Upper lobe of left lung (tissue), 6 donors: ENCODE measurements around the gene CIAO2B. TPM values are rescaled to one million over a fixed set of nuclear protein-coding genes. Genes with fewer than 3 reads are reported as not detected.

Source experiments
- ATAC-seq, 2 donors: fragments of 200-7000 bp; cut with Tn5 transposase; one replicate each; pipeline ENCODE4 v1.9.1; 2022; ENCODE audit warnings: mild to moderate bottlenecking in 2 of 2, moderate library complexity in 2 of 2; ENCODE audit not compliant: low FRiP score in 2 of 2
- DNase-seq, 2 donors: peaks; one replicate each; pipeline ENCODE4 v3.0.0-alpha.2; 2019 to 2020
- H3K27ac ChIP-seq, 4 donors: fragments of 200-600 bp; sonication (generic); one replicate each; pipeline ENCODE4 v1.5.1; 2016 to 2019
- H3K27me3 ChIP-seq, 4 donors: fragments of 200-600 bp; sonication (generic); one replicate each; pipeline ENCODE4 v1.5.1; 2017 to 2019
- H3K36me3 ChIP-seq, 4 donors: fragments of 200-600 bp; sonication (generic); one replicate each; pipeline ENCODE4 v1.5.1; 2016 to 2019
- H3K4me1 ChIP-seq, 4 donors: fragments of 200-600 bp; sonication (generic); one replicate each; pipeline ENCODE4 v1.5.1; 2018 to 2019
- H3K4me3 ChIP-seq, 4 donors: fragments of 200-600 bp; sonication (generic); one replicate each; pipeline ENCODE4 v1.5.1; 2017 to 2019; ENCODE audit warnings: mild to moderate bottlenecking in 2 of 4, moderate library complexity in 1 of 4
- H3K9me3 ChIP-seq, 4 donors: fragments of 200-600 bp; sonication (generic); one replicate each; pipeline ENCODE4 v1.5.1; 2018 to 2019
- CTCF ChIP-seq, 6 experiments: fragments of 450-650 bp in 4 of 6; fragments of 200-600 bp in 2 of 6; sonication (generic) in 2 of 6; IDR thresholded peaks; one replicate each; pipeline ENCODE4 v1.5.1; 2016 to 2019; ENCODE audit warnings: antibody characterized with exemption in 6 of 6
- EP300 ChIP-seq, 4 donors: sonication (generic); formaldehyde crosslinking; IDR thresholded peaks; one replicate each; pipeline ENCODE4 v1.5.1; 2017; ENCODE audit warnings: antibody characterized with exemption in 4 of 4, control low read depth in 2 of 4
- POLR2A ChIP-seq, 4 donors: fragments of 450-650 bp; IDR thresholded peaks; one replicate each; pipeline ENCODE4 v1.5.1; 2016 to 2017; ENCODE audit warnings: antibody characterized with exemption in 4 of 4, mild to moderate bottlenecking in 2 of 4
- POLR2AphosphoS5 ChIP-seq, 2 donors: sonication (generic); formaldehyde crosslinking; IDR thresholded peaks; one replicate each; pipeline ENCODE4 v1.5.1; 2017; ENCODE audit warnings: antibody characterized with exemption in 2 of 2
- WGBS, 2 donors: methylation state at CpG; one replicate each; pipeline ENCODE4 v1.1.5; 2017 to 2018; 5-methylcytosine and 5-hydroxymethylcytosine counted together
- total RNA-seq, 6 donors: library from RNA; depleted of rRNA in 4 of 6; stranded (reverse); fragments of >200 nt in 4 of 6; gene quantifications; one replicate each; pipeline versions ENCODE4 v1.1.0 to v1.2.1, GENCODE V29; 2016 to 2021
- donor health status: DM: no; HTN: no; CAD: no; lungs with moderate emphysema.
- donor health status: DM: no; HTN: yes; CAD: no; lungs with severe emphysema.

CIAO2B gene
- total RNA-seq, 6 donors from 2014 or later: 59.6 to 131 (median 73.2) TPM

- Histone ChIP-seq H3K9me3 (no peaks in the 10 kb centered on the region), H3K4me3 (no peak overlapping the region), H3K27me3 (no peaks in the 10 kb centered on the region), H3K36me3 (no peaks in the 10 kb centered on the region), H3K4me1 (peaks cover 0 to 11% (median 8%) of the 10 kb centered on the region in 4 donors), H3K27ac (peak overlapping the region in 2 of 4 donors; percentile 20 to 56)
- peak in 1 of 2 donors; percentile 60 for ATAC-seq
- TF ChIP-seq POLR2A (IDR thresholded peaks at IDR 0.05): no peak
- TF ChIP-seq EP300 (IDR thresholded peaks at IDR 0.05): no peak
- TF ChIP-seq CTCF (IDR thresholded peaks at IDR 0.05): no peak
- no peak for TF ChIP-seq POLR2AphosphoS5 (IDR thresholded peaks at IDR 0.05)
- 18 to 25% methylated on average over 5 of the region's 5 CpGs for WGBS, 2 donors
- peak in 1 of 2 donors; percentile 82 for DNase-seq
Measured at GRCh38 chr16:66961914-66962313, 27.7 kb upstream of the CIAO2B start.

- no peak for TF ChIP-seq EP300 (IDR thresholded peaks at IDR 0.05)
- no peak for TF ChIP-seq POLR2AphosphoS5 (IDR thresholded peaks at IDR 0.05)
- TF ChIP-seq POLR2A (IDR thresholded peaks at IDR 0.05): no peak
- TF ChIP-seq CTCF (IDR thresholded peaks at IDR 0.05): peak; percentile 45 to 65 (median 57)
- H3K4me1 ChIP-seq: peaks cover 0 to 11% (median 8%) of the 10 kb centered on the region in 4 donors
- peak in 1 of 2 donors; percentile 72 for DNase-seq
- 76 to 82% methylated on average over 13 to 16 of the region's 16 CpGs for WGBS, 2 donors
- no peaks in the 10 kb centered on the region for H3K36me3 ChIP-seq
- no peaks in the 10 kb centered on the region for H3K27me3 ChIP-seq
- peak within 1 kb of the TSS in 1 of 4 donors; percentile 11 for H3K4me3 ChIP-seq
- no peaks in the 10 kb centered on the region for H3K9me3 ChIP-seq
- ATAC-seq: peak; percentile 69 to 83
- H3K27ac ChIP-seq: peak within 1 kb of the TSS in 2 of 4 donors; percentile 20 to 26
Measured at GRCh38 chr16:66961065-66961744, 27.0 kb upstream of the CIAO2B start, which contains the start of gene CES3. TSS of gene CES3 (plus strand) at chr16:66961266. CDS start at chr16:66961308, 42 bp downstream.

GRCh38 chr16:66960270-66960669 lies 26.1 kb upstream of the CIAO2B start:
- 79 to 97% methylated on average over 1 of the region's 1 CpG for WGBS, 2 donors
- TF ChIP-seq EP300 (IDR thresholded peaks at IDR 0.05) (no peak), POLR2A (IDR thresholded peaks at IDR 0.05) (no peak), POLR2AphosphoS5 (IDR thresholded peaks at IDR 0.05) (no peak), CTCF (IDR thresholded peaks at IDR 0.05) (no peak)
- H3K4me3 ChIP-seq: no peak overlapping the region
- H3K4me1 ChIP-seq: peaks cover 0 to 11% (median 8%) of the 10 kb centered on the region in 4 donors
- DNase-seq: no peak
- peak overlapping the region in 1 of 4 donors; percentile 26 for H3K27ac ChIP-seq
- no peaks in the 10 kb centered on the region for H3K9me3 ChIP-seq
- no peak for ATAC-seq
- H3K36me3 ChIP-seq: no peaks in the 10 kb centered on the region
- no peaks in the 10 kb centered on the region for H3K27me3 ChIP-seq

DNA sequence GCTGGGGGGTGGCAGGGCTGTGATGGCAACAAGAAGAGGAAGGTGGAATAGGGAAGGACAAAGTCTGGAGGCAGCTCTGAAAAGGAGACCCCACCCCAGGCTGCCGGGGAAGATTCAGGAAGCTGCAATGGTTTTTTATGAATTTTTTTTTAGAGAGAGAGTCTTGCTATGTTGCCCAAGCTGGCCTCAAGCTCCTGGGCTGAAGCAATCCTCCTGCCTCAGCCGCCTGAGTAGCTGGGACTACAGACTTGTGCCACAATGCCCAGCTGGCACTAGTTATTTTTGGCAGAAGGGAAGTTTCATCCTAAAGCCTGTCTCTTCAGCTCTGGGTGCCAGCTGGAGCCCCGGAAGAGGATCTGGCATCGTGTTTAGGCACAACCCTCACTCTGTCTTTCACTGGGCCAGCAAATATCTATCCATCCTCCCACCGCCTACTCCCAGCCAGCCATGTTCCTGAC lies 25.5 kb upstream of the CIAO2B start:
- TF ChIP-seq POLR2A (IDR thresholded peaks at IDR 0.05): no peak
- TF ChIP-seq EP300 (IDR thresholded peaks at IDR 0.05): no peak
- TF ChIP-seq CTCF (IDR thresholded peaks at IDR 0.05): no peak
- no peak for TF ChIP-seq POLR2AphosphoS5 (IDR thresholded peaks at IDR 0.05)
- no peaks in the 10 kb centered on the region for H3K27me3 ChIP-seq
- ATAC-seq (peak in 1 of 2 donors; percentile 69), DNase-seq (no peak)
- 43 to 67% methylated on average over 4 to 5 of the region's 5 CpGs for WGBS, 2 donors
- peaks cover 0 to 11% (median 8%) of the 10 kb centered on the region in 4 donors for H3K4me1 ChIP-seq
- H3K36me3 ChIP-seq: no peaks in the 10 kb centered on the region
- H3K4me3 ChIP-seq: no peak overlapping the region
- no peaks in the 10 kb centered on the region for H3K9me3 ChIP-seq
- peak overlapping the region in 1 of 4 donors; percentile 26 for H3K27ac ChIP-seq
